ENCODE measurements around the gene DNMT3B.

- TF ChIP-seq CTCF (IDR thresholded peaks at IDR 0.05; ENCODE audit: borderline replicate concordance, extremely low read depth, low read length, poor library complexity, severe bottlenecking) (peak; percentile 100), EZH2 (IDR thresholded peaks at IDR 0.05; ENCODE audit: borderline replicate concordance, low read depth, low read length, severe bottlenecking) (no peak)
Measured at GRCh38 chr20:32789896-32790750, 27.9 kb downstream of the DNMT3B start.

Measured in DND-41 (cell line).